Fibroblast of lung (primary cell): ENCODE measurements around the gene SNX3. TPM values are rescaled to one million over a fixed set of nuclear protein-coding genes. Genes with fewer than 3 reads are reported as not detected.
A peak's percentile ranks its signal among the peaks of the same experiment; 100 is the strongest.

Source experiments
- DNase-seq, 2 donors: peaks; one replicate each; pipeline versions ENCODE4 v3.0.0 to v3.0.0-alpha.2; 2010; ENCODE audit warnings: low read depth in 2 of 2
- H2AFZ ChIP-seq: 2 replicates; pipeline ENCODE4 v1.5.1; 2012; ENCODE audit warnings: low read length, control low read depth, inconsistent platforms
- H3K27ac ChIP-seq: 2 replicates; pipeline ENCODE4 v1.5.1; 2011; ENCODE audit warnings: low read length, control low read depth; ENCODE audit not compliant: insufficient read depth
- H3K27me3 ChIP-seq: 2 replicates; pipeline ENCODE4 v1.5.1; 2011; ENCODE audit warnings: mild to moderate bottlenecking, low read length; ENCODE audit not compliant: control insufficient read depth, insufficient read depth
- H3K36me3 ChIP-seq: 2 replicates; pipeline ENCODE4 v1.5.1; 2011; ENCODE audit warnings: low read length; ENCODE audit not compliant: control insufficient read depth, insufficient read depth
- H3K4me1 ChIP-seq: 2 replicates; pipeline ENCODE4 v1.5.1; 2011; ENCODE audit warnings: low read length; ENCODE audit not compliant: control insufficient read depth, insufficient read depth; ENCODE audit errors: extremely low read depth
- H3K4me2 ChIP-seq: 2 replicates; pipeline ENCODE4 v1.5.1; 2011; ENCODE audit warnings: low read length, control low read depth; ENCODE audit not compliant: insufficient read depth; ENCODE audit errors: extremely low read depth
- H3K4me3 ChIP-seq, 4 experiments: fragments of 200-600 bp in 1 of 4; sonication (generic) in 1 of 4; replicated peaks in 1 of 4; 2 replicates each; pipeline ENCODE4 v1.5.1; 2011 to 2016; ENCODE audit warnings: low read length in 4 of 4, low read depth in 3 of 4, mild to moderate bottlenecking in 3 of 4, control low read depth in 2 of 4, inconsistent platforms in 1 of 4, mixed read lengths in 1 of 4; ENCODE audit not compliant: insufficient read depth in 1 of 4; ENCODE audit errors: control extremely low read depth in 1 of 4
- H3K79me2 ChIP-seq: 2 replicates; pipeline ENCODE4 v1.5.1; 2012; ENCODE audit warnings: mild to moderate bottlenecking, low read length, inconsistent platforms; ENCODE audit not compliant: control insufficient read depth, insufficient read depth
- H3K9ac ChIP-seq: 2 replicates; pipeline ENCODE4 v1.5.1; 2011; ENCODE audit warnings: mild to moderate bottlenecking, low read length, control low read depth; ENCODE audit not compliant: insufficient read depth
- H3K9me3 ChIP-seq: 2 replicates; pipeline ENCODE4 v1.5.1; 2012; ENCODE audit warnings: low read depth, low read length; ENCODE audit not compliant: control insufficient read depth, insufficient read depth
- H4K20me1 ChIP-seq: 2 replicates; pipeline ENCODE4 v1.5.1; 2011; ENCODE audit warnings: low read length; ENCODE audit not compliant: control insufficient read depth, insufficient read depth; ENCODE audit errors: extremely low read depth
- EZH2 ChIP-seq: IDR thresholded peaks from 2 replicates; pipeline ENCODE4 v1.5.1; 2012; ENCODE audit warnings: low read length, control low read depth, mild to moderate bottlenecking; ENCODE audit errors: missing control alignments
- polyA plus RNA-seq, 2 donors: library from polyadenylated mRNA; depleted of rRNA in 1 of 2; stranded (reverse) in 1 of 2; unstranded in 1 of 2; fragments of >200 nt; gene quantifications; 2 replicates each; pipeline ENCODE4 v1.2.1, GENCODE V29; 2011 to 2012; ENCODE audit warnings: missing spikeins in 1 of 2
- total RNA-seq: library from RNA; depleted of rRNA; stranded (reverse); fragments of >200 nt; gene quantifications from 2 replicates; pipeline ENCODE4 v1.2.1, GENCODE V29; 2014
- TF ChIP-seq, protein P1 (sequence below), 2 donors: IDR thresholded peaks in 1 of 2; conservative IDR thresholded peaks in 1 of 2; 1 replicate in 1 of 2; 2 replicates in 1 of 2; pipeline ENCODE4 v1.5.1; 2011 to 2012; ENCODE audit warnings: low read length in 2 of 2, control low read depth in 1 of 2, inconsistent platforms in 1 of 2, low read depth in 1 of 2, mild to moderate bottlenecking in 1 of 2

SNX3 gene
- total and polyA plus RNA-seq, 2 donors (not counting 1 experiment from before 2014, with no cell fraction given): 209 to 428 TPM

DNA sequence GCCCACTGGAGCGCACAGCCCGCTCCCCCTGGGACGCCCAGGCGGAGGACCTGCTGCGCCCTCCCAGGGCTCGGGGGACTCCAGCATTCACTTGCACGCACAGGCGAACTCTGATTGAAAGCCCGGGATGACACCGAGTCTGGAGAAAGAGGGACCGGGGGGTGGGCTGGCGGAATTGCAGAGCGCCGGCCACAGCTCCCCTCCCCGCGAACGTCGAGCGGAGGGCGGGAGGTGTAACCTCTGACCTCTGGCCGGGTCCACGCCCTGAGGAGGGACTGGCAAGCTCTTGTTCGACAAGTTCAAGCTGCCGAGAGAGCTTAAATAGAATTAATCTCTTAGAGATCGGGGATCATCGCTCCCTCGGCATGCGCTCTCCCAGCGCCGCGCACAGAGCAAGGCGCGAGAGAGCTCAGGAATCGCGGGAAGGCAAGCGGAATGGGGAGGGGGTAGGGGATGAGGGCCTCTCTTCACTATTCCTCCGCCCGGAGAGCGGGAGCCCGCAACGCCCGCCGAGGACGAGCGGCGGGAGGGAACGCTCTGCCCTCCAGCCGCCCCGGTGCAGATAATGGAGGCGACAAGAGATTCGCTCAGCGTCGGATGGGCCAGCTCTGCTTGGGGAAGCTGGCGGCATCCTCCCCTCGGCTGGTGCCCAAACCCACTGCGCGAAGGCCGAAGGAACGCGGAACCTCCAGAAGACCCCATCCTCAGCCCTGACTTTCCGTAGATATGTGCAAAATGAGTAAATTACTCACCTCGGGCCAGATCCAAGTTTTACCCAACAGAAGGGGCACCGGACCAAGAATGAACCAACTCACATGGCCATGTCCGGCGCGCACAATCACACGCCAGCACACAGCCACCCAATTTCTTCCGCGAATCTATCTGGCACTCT is 95.8 kb downstream of the SNX3 start:
- Histone ChIP-seq H3K79me2 (no peaks in the 10 kb centered on the region), H3K9ac (no peak overlapping the region), H3K27ac (no peak overlapping the region), H3K4me3 (no peak overlapping the region), H3K9me3 (no peaks in the 10 kb centered on the region), H3K27me3 (peaks cover 93% of the 10 kb centered on the region), H3K4me2 (no peak overlapping the region), H2AFZ (no peak overlapping the region), H3K4me1 (no peaks in the 10 kb centered on the region), H4K20me1 (no peaks in the 10 kb centered on the region), H3K36me3 (no peaks in the 10 kb centered on the region)
- no peak for DNase-seq
- TF ChIP-seq, protein P1, sequence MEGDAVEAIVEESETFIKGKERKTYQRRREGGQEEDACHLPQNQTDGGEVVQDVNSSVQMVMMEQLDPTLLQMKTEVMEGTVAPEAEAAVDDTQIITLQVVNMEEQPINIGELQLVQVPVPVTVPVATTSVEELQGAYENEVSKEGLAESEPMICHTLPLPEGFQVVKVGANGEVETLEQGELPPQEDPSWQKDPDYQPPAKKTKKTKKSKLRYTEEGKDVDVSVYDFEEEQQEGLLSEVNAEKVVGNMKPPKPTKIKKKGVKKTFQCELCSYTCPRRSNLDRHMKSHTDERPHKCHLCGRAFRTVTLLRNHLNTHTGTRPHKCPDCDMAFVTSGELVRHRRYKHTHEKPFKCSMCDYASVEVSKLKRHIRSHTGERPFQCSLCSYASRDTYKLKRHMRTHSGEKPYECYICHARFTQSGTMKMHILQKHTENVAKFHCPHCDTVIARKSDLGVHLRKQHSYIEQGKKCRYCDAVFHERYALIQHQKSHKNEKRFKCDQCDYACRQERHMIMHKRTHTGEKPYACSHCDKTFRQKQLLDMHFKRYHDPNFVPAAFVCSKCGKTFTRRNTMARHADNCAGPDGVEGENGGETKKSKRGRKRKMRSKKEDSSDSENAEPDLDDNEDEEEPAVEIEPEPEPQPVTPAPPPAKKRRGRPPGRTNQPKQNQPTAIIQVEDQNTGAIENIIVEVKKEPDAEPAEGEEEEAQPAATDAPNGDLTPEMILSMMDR (conservative IDR thresholded peaks at IDR 0.05 in 1 of 2, IDR thresholded peaks at IDR 0.05 in 1 of 2; ENCODE audit: low read depth in 1 of 2, low read length in 2 of 2): no peak
- peak; percentile 70 for TF ChIP-seq EZH2

DNA sequence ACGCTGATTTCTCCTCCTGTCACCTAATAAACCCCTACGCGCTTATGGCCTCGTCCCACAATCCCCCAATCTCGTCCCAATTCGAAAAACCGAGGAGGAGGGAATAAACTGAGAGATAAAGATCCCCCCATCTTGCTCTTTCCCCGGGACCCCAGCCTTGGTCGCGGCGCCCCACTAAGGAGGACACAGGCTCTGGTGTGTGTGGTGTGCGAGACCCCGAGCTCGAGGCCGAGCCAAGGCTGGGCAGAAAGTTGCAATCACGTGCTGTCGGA is 96.4 kb downstream of the SNX3 start:
- TF ChIP-seq, protein P1 (conservative IDR thresholded peaks at IDR 0.05 in 1 of 2, IDR thresholded peaks at IDR 0.05 in 1 of 2; ENCODE audit: low read depth in 1 of 2, low read length in 2 of 2): no peak
- no peak for TF ChIP-seq EZH2
- Histone ChIP-seq H3K27ac (no peak overlapping the region), H3K4me2 (no peak overlapping the region), H3K9ac (no peak overlapping the region), H3K4me1 (no peaks in the 10 kb centered on the region), H4K20me1 (no peaks in the 10 kb centered on the region), H3K9me3 (no peaks in the 10 kb centered on the region), H3K79me2 (no peaks in the 10 kb centered on the region), H3K4me3 (no peak overlapping the region), H3K36me3 (no peaks in the 10 kb centered on the region), H2AFZ (no peak overlapping the region), H3K27me3 (peaks cover 92% of the 10 kb centered on the region)
- DNase-seq: no peak

DNA sequence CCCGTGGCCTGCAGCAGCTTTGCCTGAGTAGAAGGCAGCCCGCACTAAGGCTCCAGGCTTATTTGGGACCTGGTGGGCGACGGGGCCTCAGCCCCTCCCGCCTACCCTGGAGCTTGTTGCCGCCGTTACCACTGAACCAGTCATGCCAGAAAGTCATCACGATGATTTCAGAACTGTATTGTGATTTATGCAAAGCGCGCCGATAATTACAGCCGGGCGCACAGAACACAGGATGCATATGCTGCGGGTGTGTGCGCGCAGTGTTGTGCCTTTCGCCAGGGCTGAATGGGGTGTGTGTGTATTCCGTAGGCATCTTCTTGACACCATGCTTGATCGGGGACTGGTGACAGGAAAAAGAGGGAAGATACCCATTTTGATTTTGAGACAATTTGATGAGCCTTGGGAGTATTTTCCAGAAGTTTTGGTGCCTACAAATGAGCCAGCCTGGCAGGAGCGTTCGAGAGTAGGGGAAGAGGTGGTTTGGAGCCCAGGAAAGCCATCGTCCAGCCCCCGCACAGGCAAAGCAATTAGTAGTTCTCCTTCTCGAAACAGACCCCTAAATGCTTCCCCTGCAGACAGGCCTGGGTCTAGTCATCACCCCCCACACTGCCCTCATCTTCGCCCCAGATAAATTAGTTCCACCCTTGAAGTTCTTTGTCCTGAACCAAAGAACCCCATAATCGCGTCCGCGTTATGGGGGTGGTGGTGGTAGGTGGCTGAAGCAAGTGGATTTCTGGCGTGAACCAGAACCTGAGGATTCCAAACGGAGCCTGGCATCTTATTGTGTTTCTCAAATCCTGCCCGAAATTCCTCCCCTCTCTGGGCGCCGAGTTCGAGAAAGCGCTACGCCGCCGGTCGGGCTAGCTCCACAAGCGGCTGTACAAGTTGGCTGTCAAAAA is 96.9 kb downstream of the SNX3 start:
- Histone ChIP-seq H3K4me2 (no peak overlapping the region), H3K27me3 (peaks cover 88% of the 10 kb centered on the region), H4K20me1 (no peaks in the 10 kb centered on the region), H3K27ac (no peak overlapping the region), H3K4me1 (no peaks in the 10 kb centered on the region), H3K79me2 (no peaks in the 10 kb centered on the region), H3K9me3 (no peaks in the 10 kb centered on the region), H3K4me3 (no peak overlapping the region), H3K9ac (no peak overlapping the region), H2AFZ (no peak overlapping the region), H3K36me3 (no peaks in the 10 kb centered on the region)
- no peak for DNase-seq
- TF ChIP-seq, protein P1 (conservative IDR thresholded peaks at IDR 0.05 in 1 of 2, IDR thresholded peaks at IDR 0.05 in 1 of 2; ENCODE audit: low read depth in 1 of 2, low read length in 2 of 2): no peak
- TF ChIP-seq EZH2: peak; percentile 64
